ENCODE data around the gene CASP6.
"Not testable (repeated sequence)": the region's sequence is repeated elsewhere in the genome, so short reads cannot be mapped to it uniquely, and the experiment has no call there.

CASP6 gene

DNA sequence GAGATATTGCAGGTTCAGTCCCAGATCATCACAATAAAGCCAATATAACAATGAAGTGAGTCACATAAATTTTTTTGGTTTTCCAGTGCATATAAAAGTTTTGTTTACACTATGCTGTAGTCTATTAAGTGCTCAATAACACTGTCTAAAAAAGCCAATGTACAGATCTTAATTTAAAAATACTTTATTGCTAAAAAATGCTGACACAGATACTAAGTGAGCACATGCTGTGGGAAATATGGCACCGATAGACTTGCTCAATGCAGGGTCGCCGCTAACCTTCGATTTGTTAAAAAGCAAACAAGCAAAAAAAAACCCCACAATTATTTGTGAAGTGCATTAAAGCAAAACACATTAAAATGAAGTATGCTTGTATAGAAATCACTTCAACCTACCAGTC lies 16.4 kb upstream of the CASP6 start:
- no peak for DNase-seq (ENCODE audit: low read depth)

DNA sequence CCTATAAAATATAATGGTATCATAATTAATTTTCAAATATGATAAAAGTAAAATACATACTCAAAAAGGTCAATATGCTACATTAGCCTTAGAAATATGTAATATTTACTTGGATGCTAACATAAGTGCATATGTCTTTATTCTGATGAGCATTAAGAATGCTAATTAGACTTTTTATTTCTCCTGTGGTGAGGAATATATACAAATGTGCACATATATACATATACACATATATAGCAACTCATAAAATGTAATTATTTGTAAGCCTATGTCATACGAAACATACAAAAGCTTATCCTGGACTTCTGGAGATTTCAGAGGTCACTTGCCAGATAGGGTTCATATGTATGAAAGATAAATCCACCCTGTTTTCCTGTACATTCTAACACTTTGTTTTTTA lies 15.5 kb upstream of the CASP6 start:
- no peak for DNase-seq (ENCODE audit: low read depth)

DNA sequence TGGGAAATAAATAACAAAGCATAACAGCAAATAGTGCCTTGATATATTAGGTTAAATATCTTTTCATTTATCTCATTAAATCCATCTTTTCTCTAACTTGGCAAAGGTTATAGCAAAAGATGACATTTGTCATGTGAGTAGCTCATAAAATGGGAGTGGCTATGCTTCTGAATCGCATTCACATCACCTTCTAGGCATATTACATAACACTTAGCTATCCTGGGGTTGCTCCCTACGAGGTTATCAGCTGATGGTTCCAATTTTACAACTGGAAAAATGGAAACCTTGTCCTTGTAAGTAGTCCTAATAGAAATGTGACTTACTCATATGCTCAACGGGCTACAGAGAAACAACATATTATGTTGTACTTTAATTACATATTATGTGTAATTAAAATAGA lies 10.3 kb upstream of the CASP6 start:
- no peak for DNase-seq (ENCODE audit: low read depth)

GRCh38 chr4:109708990-109709389 lies 5.7 kb upstream of the CASP6 start:
- no peak for DNase-seq (ENCODE audit: low read depth)

GRCh38 chr4:109708435-109708834 lies 5.2 kb upstream of the CASP6 start:
- DNase-seq (ENCODE audit: low read depth), result no peak

GRCh38 chr4:109703664-109704361 lies 568 bp upstream of the CASP6 start:
- DNase-seq (ENCODE audit: low read depth), result no peak

- no peak for DNase-seq (ENCODE audit: low read depth)
Observed at GRCh38 chr4:109701566-109702410, 1.5 kb downstream of the CASP6 start.

GRCh38 chr4:109699553-109700225 lies 3.6 kb downstream of the CASP6 start:
- no peak for DNase-seq (ENCODE audit: low read depth)

- DNase-seq (ENCODE audit: low read depth), result no peak
Observed at GRCh38 chr4:109698656-109699055, 4.6 kb downstream of the CASP6 start.

DNA sequence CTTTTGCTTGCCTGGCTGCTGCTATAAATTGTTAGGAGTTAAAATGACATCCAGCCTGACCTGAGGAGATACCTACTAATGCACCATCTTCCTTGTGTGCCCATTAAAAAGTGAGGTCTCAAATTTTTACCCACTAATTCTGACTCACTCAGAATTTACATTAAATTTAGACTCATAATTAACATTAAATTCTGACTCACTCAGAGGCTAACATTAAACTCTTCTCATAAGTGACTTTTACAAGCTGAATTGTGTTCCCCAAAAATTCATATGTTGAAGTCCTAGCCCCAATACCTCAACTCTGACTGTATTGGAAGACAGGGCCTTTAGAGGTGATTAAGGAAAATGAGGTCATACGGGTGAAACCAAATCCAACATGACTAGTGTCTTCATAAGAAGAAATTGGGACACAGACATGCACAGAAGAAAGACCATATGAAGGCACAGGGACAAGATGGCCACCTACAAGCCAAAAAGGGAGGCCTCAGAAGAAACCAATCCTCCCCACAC lies 11.8 kb downstream of the CASP6 start:
- DNase-seq (ENCODE audit: low read depth), result no peak

DNA sequence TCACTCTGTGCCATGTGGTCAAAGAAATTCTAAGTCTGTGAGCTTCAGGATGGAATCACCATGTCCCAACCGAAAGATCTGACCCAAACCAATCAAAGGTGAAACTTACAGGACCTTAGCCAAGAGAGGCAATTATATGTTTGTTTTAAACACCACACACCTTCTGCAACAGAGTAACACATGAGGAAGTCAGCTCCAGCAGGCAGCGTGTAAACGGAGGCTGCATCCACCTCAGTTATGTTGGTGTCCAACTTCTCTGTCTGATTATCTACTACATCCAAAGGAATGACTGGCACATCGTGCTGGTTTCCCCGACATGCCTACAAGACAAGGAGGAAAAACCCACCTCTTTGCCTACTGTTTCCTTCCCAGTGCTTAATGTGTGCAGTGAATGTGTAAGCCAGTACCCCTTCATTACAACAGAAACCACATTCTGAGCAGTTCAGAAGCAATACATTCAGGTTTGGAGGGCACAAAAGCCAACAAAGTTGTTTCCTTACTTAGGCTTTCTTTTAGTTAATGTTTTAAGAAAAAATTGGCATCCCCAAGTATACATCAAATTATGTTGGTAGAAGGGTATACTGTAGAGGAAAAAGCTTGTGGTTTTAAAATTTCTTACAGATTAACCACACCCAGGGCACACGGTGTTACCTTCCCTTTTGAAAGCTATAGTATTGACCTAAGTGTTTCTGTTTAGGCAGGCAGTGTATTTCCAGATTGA lies 12.4 kb downstream of the CASP6 start:
- DNase-seq (ENCODE audit: low read depth), result no peak

DNA sequence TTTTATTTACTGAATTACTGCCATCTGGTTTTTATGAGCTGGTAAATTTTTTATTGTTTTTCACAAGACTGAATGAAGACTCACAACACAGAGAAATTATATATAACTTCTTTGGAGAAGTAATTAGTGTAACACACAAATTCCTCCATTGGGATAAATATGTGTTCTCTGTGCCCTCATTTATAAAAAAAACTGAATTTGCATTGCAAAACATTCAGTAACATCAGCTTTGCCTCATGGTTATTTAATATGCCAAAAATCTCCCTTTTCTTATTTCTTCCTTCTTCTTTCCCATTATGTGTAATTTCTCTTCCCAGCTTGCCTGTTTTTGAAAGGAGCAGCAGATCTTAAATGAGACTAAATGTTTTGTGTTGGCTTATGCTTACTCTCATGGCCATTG lies 18.5 kb downstream of the CASP6 start:
- no peak for DNase-seq (ENCODE audit: low read depth)

DNA sequence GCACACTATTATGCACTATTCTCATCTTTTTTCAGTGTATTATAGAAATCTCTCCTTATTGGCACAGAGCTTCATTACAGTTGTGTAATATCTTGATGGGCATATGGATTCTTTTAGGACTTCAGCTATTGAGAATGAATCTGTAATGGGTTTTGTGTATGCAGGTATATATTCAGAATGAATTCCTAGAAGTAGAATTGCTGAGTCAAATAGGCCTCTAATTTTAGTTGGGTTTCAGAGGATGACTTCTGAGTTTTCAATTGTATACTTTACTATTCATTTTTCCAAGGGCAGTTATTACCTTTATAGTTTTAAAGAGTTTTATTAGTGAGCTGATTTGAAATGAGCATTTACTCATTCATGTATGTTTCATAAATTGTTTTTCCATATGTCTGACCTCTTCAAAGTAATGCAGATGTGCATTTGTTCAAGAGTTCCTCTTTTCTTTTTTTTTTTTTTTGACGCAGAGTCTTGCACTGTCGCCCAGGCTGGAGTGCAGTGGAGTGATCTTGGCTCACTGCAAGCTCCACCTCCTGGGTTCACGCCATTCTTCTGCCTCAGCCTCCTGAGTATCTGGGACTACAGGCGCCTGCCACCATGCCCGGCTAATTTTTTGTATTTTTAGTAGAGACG lies 19.5 kb downstream of the CASP6 start:
- DNase-seq (ENCODE audit: low read depth), result no peak

GRCh38 chr4:109682875-109683274 lies 20.4 kb downstream of the CASP6 start:
- DNase-seq (ENCODE audit: low read depth), result no peak

GRCh38 chr4:109678925-109679324 lies 24.3 kb downstream of the CASP6 start:
- DNase-seq (ENCODE audit: low read depth), result not testable (repeated sequence)

DNA sequence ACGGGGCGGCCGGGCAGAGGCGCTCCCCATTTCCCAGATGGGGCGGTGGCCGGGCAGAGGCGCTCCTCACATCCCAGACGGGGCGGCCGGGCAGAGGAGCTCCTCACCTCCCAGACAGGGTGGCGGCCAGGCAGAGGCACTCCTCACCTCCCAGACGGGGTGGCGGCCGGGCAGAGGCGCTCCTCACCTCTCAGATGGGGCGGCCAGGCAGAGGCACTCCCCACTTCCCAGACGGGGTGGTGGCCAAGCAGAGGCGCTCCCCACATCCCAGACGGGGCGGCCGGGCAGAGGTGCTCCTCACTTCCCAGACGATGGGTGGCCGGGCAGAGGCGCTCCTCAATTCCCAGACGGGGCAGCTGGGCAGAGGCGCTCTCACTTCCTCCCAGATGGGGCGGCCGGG lies 24.8 kb downstream of the CASP6 start:
- not testable (repeated sequence) for DNase-seq (ENCODE audit: low read depth)

- no peak for DNase-seq (ENCODE audit: low read depth)
Observed at GRCh38 chr4:109676886-109677285, 26.4 kb downstream of the CASP6 start.

- no peak for DNase-seq (ENCODE audit: low read depth)
Observed at GRCh38 chr4:109675843-109676242, 27.4 kb downstream of the CASP6 start.

GRCh38 chr4:109675181-109675580 lies 28.1 kb downstream of the CASP6 start:
- no peak for DNase-seq (ENCODE audit: low read depth)

- DNase-seq (ENCODE audit: low read depth), result no peak
Observed at GRCh38 chr4:109673303-109673702, 29.9 kb downstream of the CASP6 start.

DNA sequence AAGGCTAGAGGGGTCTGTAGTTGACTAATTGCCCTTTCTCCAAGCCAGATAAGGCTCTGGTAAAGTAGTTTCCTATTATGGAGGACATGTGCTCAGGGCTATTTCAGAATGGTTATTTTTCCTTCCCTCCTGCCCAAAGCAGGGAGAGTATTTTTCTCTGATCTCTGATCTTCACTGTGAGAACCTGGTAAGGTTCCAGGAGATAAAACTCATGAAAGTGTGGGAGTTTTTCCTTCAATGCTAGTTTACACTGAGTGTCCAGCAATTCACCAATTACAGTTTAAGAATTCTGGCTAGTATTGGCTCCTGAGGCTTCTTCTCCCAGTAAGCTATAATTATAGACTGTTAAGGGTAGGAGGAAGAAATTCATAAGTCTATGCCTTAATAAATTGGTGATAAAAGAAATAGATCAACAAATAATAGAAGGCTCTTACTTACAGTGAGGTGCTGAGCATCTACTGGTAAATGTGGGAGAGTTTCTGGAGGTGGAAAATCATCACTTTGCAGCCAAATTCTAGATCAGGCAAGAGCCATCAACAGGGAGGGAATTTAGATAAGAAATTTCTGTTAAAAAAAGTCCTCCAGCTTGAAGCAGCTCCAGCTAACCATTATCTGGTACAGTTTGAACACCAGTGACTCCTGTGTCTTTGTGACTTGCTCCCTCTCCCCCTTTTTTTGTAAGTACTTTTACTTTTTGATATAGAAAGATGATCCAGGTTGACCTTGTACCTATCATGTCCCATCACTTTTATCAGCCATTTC lies 30.9 kb downstream of the CASP6 start:
- DNase-seq (ENCODE audit: low read depth), result no peak
